SJSA1 (cell line): ENCODE measurements around the gene AGR2. TPM values are rescaled to one million over a fixed set of nuclear protein-coding genes. Genes with fewer than 3 reads are reported as not detected.
"Not testable (repeated sequence)": the region's sequence is repeated elsewhere in the genome, so short reads cannot be mapped to it uniquely, and the experiment has no call there.

Source experiments
- DNase-seq, 2 experiments: peaks; one replicate each; pipeline ENCODE4 v3.0.0-alpha.2; 2015 to 2020; ENCODE audit warnings: low spot score in 2 of 2, low read depth in 1 of 2
- H3K27ac ChIP-seq: fragments of 250-450 bp; sonication (Bioruptor Pico); 2 replicates; pipeline ENCODE4 v1.5.1; 2020; ENCODE audit warnings: mild to moderate bottlenecking, moderate library complexity
- H3K27me3 ChIP-seq: fragments of 250-450 bp; sonication (Bioruptor Pico); replicated peaks from 2 replicates; pipeline ENCODE4 v1.5.1; 2020; ENCODE audit warnings: mild to moderate bottlenecking, moderate library complexity
- H3K36me3 ChIP-seq: fragments of 250-450 bp; sonication (Bioruptor Pico); 2 replicates; pipeline ENCODE4 v1.5.1; 2020; ENCODE audit warnings: mild to moderate bottlenecking
- H3K4me1 ChIP-seq: fragments of 250-450 bp; sonication (Bioruptor Pico); replicated peaks from 2 replicates; pipeline ENCODE4 v1.6.1; 2021; ENCODE audit warnings: mild to moderate bottlenecking
- H3K4me3 ChIP-seq: fragments of 250-450 bp; sonication (Bioruptor Pico); 2 replicates; pipeline ENCODE4 v1.5.1; 2020; ENCODE audit warnings: mild to moderate bottlenecking
- H3K9me3 ChIP-seq: fragments of 250-450 bp; sonication (Bioruptor Pico); replicated peaks from 2 replicates; pipeline ENCODE4 v1.5.1; 2020; ENCODE audit warnings: mild to moderate bottlenecking
- total RNA-seq: library from RNA; depleted of rRNA; stranded (reverse); fragments of >200 nt; shearing (Covaris generic); gene quantifications from 2 replicates; pipeline ENCODE4 v1.2.3, GENCODE V29; 2014; rRNA removed

The AGR2 gene
- not detected in 2 replicates for total RNA-seq

DNA sequence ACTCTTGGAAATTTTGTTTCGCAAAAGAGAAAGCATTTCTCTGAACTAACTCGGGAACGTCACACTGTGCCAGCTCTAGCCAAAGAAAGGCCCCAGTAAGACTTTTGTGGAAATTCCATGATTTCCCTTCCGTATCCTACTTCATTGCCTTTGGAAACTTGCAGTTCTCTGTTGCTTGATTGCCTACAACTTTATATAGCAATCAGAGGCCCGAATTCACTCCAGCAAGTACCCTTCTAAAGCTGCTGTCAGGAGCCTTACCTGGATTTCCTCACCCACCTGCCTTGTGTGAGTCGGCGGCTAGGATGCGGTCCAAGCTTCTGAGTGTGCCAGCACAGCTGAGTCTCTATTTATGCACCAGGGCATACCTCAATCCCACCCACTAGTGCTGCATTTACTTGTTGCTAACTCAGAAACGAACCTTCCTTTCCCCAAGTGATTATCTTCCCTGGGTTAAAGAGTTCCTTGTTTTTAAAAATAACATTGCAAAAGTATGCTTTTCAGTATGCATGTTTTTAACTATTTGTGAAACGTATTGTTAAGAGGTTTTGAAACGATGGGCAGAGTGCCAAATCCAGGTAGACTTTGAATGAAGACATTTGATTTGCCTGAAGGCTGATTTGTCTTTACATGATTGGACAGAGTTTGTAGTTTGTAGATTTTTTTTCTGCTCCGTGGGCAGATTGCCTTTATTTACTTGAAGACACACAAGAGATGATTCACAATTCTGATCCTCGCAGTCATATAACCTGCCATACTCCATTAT is at the start of gene AGR2:
AGR2 (minus strand) TSS at position 326 of the 766 bp plus-strand sequence. CDS start 3,203 bp downstream, outside the sequence.
- Histone ChIP-seq H3K36me3 (no peaks in the 10 kb centered on the region), H3K27me3 (no peaks in the 10 kb centered on the region), H3K4me3 (no peak within 1 kb of the TSS), H3K27ac (no peak within 1 kb of the TSS), H3K9me3 (no peaks in the 10 kb centered on the region), H3K4me1 (no peaks in the 10 kb centered on the region)
- DNase-seq = no peak

DNA sequence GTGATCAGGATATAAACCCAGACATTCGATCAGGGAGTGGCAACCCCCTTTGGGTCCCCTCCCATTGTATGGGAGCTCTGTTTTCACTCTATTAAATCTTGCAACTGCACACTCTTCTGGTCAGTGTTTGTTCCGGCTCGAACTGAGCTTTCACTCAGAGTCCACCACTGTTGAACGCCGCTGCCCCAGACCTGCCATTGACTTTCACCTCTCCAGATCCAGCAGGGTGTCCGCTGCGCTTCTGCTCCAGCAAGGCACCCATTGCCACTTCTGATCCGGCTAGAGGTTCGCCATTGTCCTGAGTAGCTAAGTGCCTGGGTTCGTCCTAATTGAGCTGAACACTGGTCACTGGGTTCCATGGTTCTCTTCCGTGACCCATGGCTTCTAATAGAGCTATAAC is 48.4 kb upstream of the AGR2 start:
- not testable (repeated sequence) for H3K4me3 ChIP-seq, H3K27me3 ChIP-seq, H3K4me1 ChIP-seq, H3K27ac ChIP-seq, H3K36me3 ChIP-seq, DNase-seq, H3K9me3 ChIP-seq

DNA sequence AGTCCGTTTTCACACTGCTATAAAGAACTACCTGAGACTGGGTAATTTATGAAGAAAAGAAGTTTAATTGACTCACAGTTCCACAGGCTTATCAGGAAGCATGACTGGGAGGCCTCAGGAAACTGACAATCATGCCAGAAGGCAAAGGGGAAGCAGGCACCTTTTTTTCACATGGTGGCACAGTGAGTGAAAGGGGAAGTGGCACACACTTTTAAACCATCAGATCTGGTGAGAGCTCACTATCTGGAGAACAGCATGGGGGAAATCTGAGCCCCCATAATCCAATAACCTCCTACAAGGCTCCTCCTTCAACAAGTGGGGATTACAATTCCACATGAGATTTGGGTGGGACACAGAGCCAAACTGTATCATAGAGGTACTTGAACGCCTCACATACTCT is 47.0 kb upstream of the AGR2 start:
- H3K9me3 ChIP-seq = no peaks in the 10 kb centered on the region
- DNase-seq = no peak
- H3K27ac ChIP-seq = no peak overlapping the region
- H3K4me1 ChIP-seq = peaks cover 8% of the 10 kb centered on the region
- H3K4me3 ChIP-seq = no peak overlapping the region
- no peaks in the 10 kb centered on the region for H3K27me3 ChIP-seq
- H3K36me3 ChIP-seq = no peaks in the 10 kb centered on the region

DNA sequence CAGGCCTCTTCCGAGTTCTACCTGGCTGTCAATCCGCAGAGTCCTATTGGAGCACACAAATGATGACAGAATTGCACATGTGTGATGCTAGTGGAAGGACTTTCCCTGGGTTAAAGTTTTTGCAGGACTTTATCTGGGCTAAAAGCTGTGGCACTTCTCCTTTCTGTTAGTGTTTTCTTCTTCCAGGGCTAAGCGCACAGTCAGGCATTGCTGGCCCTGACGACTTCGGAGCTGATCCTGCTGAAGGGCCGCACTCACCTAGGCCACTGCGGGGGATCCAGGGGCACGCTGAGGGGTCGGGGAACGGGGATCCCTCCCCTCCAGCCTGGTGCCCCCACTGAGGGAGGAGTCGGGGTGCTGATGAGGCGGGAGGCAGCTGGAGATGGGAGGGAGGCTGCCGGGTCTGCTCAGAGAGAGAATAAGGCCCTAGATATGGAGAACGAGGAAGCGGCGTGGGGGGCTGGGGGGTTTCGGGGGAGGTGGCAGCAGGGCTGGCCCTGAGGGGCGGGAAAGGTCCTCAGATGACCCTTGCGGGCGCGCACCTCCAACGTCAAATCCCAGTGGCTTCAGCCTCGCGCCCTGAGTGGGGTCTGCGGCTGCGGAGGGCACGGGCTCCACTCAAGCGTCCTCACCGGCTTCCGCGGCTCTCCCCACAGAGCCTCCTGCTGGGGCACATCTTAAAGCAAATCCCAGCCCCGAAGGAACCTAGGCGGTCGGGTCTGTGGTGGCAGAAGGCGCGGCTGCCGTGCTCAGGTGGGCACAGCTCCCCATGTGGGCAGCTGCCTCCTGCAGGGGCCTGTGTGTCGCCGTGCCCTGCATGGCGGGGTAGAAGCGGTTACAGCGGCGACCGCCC is 46.0 kb upstream of the AGR2 start:
- Histone ChIP-seq H3K4me3 (no peak overlapping the region), H3K27ac (no peak overlapping the region), H3K4me1 (peaks cover 11% of the 10 kb centered on the region), H3K9me3 (no peaks in the 10 kb centered on the region), H3K27me3 (no peaks in the 10 kb centered on the region), H3K36me3 (no peaks in the 10 kb centered on the region)
- DNase-seq = no peak

DNA sequence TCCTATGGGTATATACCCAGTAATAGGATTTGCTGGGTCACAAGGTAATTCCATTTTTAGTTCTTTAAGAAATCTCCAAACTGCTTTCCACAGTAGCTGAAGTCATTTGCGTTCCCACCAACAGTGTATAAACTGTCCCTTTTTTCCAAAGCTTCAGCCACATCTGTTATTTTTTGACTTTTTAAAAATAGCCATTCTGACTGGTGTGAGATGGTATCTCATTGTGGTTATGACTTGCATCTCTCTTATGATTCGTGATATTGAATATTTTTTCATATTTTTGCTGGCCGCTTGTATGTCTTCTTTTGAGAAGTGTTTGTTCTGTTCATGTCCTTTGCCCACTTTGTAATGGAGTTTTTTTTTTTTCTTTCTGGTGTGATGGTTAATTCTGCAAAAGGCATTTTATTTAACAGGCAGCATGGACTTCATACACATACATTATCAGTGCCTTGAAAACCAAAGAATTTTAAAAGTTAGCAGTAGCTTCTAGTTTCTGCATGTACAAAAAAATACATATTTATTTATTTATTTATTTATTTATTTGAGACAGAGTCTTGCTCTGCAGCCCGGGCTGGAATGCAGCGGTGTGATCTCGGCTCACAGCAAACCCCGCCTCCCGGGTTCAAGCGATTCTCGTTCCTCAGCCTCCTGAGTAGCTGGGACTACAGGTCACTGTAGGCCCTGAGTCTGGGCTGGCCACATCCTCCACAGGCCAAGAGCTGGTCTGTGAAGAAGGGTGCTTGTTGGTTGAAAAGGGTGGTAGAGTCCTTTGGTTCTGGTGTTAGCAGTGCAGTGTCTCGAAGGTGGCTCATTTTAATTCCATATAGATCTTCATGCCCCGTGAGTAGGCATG is 44.7 kb upstream of the AGR2 start:
- Histone ChIP-seq H3K27ac (no peak overlapping the region), H3K36me3 (no peaks in the 10 kb centered on the region), H3K4me1 (peaks cover 11% of the 10 kb centered on the region), H3K27me3 (no peaks in the 10 kb centered on the region), H3K4me3 (no peak overlapping the region), H3K9me3 (no peaks in the 10 kb centered on the region)
- no peak for DNase-seq

DNA sequence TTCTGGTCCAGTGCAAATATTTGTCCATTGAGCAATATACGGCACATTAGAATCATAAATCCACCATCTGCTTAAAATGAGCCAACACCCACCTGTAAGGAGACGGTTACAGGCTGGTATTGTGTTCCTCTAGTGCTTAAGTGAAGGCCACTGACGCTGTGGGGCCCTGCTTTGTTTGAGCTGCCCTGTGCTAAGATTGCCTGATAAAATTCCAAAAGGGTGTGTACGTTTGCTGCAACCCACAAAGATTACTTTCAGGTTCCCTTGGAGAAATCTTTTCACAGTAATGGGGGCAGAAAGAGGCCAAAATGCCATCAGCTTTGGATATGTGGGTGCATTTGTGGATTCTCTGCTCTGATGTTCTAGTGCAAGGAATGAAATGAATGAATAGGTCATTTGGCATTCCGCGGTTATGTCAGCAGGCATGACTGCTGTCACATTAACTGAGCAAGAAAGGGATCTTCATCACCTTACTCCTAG is 42.6 kb upstream of the AGR2 start:
- DNase-seq = peak in 1 of 2 experiments; percentile 33
- no peaks in the 10 kb centered on the region for H3K27me3 ChIP-seq

DNA sequence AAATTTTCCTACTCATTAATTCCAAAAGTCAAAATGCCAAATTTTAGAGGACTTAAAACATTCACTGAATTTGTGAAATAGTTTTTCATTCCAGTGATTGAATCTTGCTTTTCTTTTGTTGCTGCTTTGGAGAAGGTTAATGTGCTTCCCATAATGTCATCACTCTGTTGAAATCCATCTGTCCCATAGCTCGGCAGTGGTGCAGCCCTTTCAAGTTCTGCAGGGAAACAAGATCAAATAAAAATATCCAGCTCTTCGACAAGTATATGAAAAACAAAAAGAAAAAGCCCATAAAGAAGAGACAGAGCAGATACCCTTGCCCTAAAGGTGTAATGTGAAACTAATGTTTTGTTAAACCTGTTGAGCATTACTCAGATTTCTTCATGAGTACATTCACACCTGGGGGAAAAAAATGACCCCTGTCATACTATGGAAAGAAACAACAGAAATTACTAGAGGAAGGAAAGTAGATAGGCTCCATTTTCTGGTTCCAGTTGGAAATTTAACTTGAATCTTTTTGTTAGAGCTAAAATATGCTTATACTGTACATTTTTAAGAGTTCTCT is 41.9 kb upstream of the AGR2 start:
- Histone ChIP-seq H3K27ac (no peak overlapping the region), H3K4me1 (peaks cover 11% of the 10 kb centered on the region), H3K36me3 (no peaks in the 10 kb centered on the region), H3K9me3 (no peaks in the 10 kb centered on the region), H3K27me3 (no peaks in the 10 kb centered on the region), H3K4me3 (no peak overlapping the region)
- DNase-seq = no peak

More for the DNA sequence above, 42.6 kb upstream of the AGR2 start:
- no peaks in the 10 kb centered on the region for H3K36me3 ChIP-seq
- no peak overlapping the region for H3K4me3 ChIP-seq
- H3K9me3 ChIP-seq = no peaks in the 10 kb centered on the region
- H3K27ac ChIP-seq = no peak overlapping the region
- peaks cover 11% of the 10 kb centered on the region for H3K4me1 ChIP-seq

DNA sequence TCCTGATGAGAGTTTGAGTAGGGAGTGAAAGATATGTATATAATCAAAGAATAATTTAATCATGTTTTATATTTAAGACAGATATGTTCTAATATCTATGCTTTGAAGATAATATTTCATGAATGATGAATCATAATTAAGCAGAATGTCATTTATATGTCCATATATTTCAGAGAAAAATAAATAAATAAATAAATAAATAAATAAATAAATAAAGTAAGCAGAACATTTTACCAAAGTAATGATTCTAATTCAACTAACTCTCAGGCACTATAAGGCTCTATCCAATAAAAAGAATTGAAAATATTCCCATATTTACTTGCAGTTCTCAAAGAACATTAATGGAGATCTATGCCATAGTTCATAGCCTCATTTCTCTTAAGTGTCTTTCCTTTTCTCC is 40.9 kb upstream of the AGR2 start:
- Histone ChIP-seq H3K9me3 (no peaks in the 10 kb centered on the region), H3K27me3 (no peaks in the 10 kb centered on the region), H3K36me3 (no peaks in the 10 kb centered on the region), H3K4me1 (peaks cover 11% of the 10 kb centered on the region), H3K27ac (no peak overlapping the region), H3K4me3 (no peak overlapping the region)
- no peak for DNase-seq

DNA sequence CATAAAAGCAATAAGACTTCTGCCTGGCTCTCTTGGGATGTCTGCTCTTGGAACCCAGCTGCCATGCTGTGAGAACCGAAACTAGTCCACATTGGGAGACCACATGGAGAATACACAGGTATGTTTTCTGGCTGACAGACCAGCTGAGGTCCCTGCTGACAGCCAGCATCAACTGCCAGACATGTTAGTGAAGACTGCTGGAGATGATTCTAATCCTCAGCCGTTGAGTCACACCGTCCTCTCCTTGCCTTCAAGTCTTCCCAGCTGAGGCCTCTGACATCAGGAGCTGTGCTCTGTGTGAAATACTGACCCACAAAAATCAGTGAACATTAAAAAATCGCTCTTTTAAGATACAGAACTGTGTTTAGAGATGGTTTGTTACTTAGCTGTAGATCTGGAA is 36.9 kb upstream of the AGR2 start:
- Histone ChIP-seq H3K27me3 (no peaks in the 10 kb centered on the region), H3K27ac (no peak overlapping the region)
- no peak for DNase-seq

DNA sequence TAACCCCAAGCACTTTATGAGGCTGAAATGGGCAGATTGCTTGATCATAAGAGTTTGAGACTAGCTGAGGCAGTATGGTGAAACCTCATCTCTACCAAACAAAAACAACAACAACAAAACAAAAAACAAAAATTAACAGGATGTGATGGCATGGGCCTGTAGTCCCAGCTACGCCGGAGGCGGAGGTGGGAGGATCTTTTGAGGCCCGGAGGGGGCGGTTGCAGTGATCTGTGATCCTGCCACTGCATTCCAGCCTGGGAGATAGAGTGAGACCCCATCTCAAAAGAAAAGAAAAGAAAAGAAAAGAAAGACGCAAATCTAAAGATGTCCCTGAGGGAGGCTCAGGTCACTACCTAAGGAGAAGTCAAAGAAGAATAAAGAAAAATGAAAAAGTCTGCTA is 35.3 kb upstream of the AGR2 start:
- Histone ChIP-seq H3K9me3 (no peaks in the 10 kb centered on the region), H3K27me3 (no peaks in the 10 kb centered on the region), H3K4me1 (peaks cover 7% of the 10 kb centered on the region; the same call in 1 of the 2 replicates), H3K36me3 (no peaks in the 10 kb centered on the region), H3K4me3 (no peak overlapping the region), H3K27ac (no peak overlapping the region)
- DNase-seq = no peak

More for the DNA sequence above, 36.9 kb upstream of the AGR2 start:
- peaks cover 9% of the 10 kb centered on the region for H3K4me1 ChIP-seq
- H3K36me3 ChIP-seq = no peaks in the 10 kb centered on the region
- H3K9me3 ChIP-seq = no peaks in the 10 kb centered on the region
- H3K4me3 ChIP-seq = no peak overlapping the region

DNA sequence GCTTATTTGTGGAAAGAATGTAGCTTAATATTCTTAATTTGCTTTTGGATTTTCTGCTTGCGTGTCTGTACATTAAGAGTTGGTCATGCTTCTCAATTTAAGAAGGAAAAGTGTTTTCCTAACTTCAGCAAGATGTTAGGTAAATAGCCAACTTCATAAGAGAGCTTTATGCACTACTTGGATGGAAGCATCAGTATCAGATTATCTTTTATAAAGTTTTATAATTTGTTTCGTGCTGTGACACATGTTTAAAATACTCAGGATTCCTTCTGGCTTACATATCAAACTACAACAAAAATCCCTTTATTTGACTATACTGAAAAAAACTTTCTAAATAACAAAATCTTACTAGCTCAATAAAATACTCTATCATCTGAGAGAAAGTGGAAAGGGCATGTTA is 34.8 kb upstream of the AGR2 start:
- no peaks in the 10 kb centered on the region for H3K9me3 ChIP-seq
- H3K4me3 ChIP-seq = no peak overlapping the region
- H3K36me3 ChIP-seq = no peaks in the 10 kb centered on the region
- no peak overlapping the region for H3K27ac ChIP-seq
- H3K27me3 ChIP-seq = no peaks in the 10 kb centered on the region
- H3K4me1 ChIP-seq = peaks cover 7% of the 10 kb centered on the region; the same call in 1 of the 2 replicates
- no peak for DNase-seq

DNA sequence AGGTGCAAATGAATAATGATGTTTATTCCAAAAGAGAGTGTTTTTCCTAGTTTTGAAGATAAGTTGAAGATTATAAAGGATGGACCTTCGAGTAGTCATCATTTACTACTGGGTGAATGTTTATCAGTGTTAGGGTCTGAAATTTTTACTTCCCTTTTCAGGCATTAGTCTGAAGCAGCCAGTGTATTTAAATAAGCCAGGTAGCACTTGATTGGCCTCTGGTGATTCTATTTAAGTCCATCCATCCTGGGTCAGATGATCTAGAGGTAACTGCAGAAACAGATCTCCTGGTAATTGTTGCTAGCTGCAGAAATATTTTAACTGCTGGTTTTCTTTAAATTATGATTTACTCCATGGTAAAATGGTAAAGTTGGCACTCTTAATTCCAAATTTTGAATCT is 34.1 kb upstream of the AGR2 start:
- no peaks in the 10 kb centered on the region for H3K27me3 ChIP-seq
- no peak overlapping the region for H3K27ac ChIP-seq
- H3K4me3 ChIP-seq = no peak overlapping the region
- H3K9me3 ChIP-seq = no peaks in the 10 kb centered on the region
- H3K4me1 ChIP-seq = peaks cover 7% of the 10 kb centered on the region; the same call in 1 of the 2 replicates
- H3K36me3 ChIP-seq = no peaks in the 10 kb centered on the region
- DNase-seq = no peak

DNA sequence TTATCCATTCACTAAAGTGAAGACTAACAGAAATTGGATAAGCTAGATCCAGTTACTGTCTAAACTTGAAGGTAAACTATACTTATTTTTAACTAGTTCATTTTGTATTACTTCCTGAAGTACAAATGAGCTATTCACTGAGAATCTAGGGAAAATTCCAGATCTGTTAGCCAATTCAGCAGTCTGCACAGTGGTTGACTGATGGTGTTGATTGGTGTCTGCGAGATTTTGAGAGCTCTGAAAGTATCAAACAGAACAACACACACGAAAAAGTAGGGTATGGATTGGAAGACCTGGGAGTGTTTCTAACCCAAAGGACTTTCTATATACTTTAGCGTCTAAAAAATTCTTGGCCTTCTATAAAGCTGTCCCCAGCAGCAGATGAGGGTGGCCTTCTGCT is 33.6 kb upstream of the AGR2 start:
- Histone ChIP-seq H3K36me3 (no peaks in the 10 kb centered on the region), H3K27ac (no peak overlapping the region), H3K4me3 (no peak overlapping the region), H3K4me1 (peaks cover 7% of the 10 kb centered on the region; the same call in 1 of the 2 replicates), H3K9me3 (no peaks in the 10 kb centered on the region), H3K27me3 (no peaks in the 10 kb centered on the region)
- no peak for DNase-seq
